GM23248 (cell line): ENCODE results near the gene LAMA3. TPM values are rescaled to one million over a fixed set of nuclear protein-coding genes. Genes with fewer than 3 reads are reported as not detected.

Experiments used
- DNase-seq: peaks from one replicate; pipeline ENCODE4 v3.0.0-alpha.2; 2015
- H2AFZ ChIP-seq: fragments of 200-600 bp; sonication (generic); 2 replicates; pipeline ENCODE4 v1.6.1; 2016; ENCODE audit warnings: antibody characterized with exemption
- H3F3A ChIP-seq: fragments of 200-600 bp; sonication (generic); 2 replicates; pipeline ENCODE4 v1.6.1; 2016; ENCODE audit warnings: mild to moderate bottlenecking, antibody characterized with exemption, mixed run types; ENCODE audit not compliant: insufficient read depth
- H3K27ac ChIP-seq: fragments of 200-600 bp; sonication (generic); 2 replicates; pipeline ENCODE4 v1.5.1; 2016; ENCODE audit warnings: mild to moderate bottlenecking
- H3K27me3 ChIP-seq: fragments of 200-600 bp; sonication (generic); replicated peaks from 2 replicates; pipeline ENCODE4 v1.6.1; 2016; ENCODE audit warnings: mild to moderate bottlenecking; ENCODE audit not compliant: insufficient read depth
- H3K36me3 ChIP-seq: fragments of 200-600 bp; sonication (generic); 2 replicates; pipeline ENCODE4 v1.6.1; 2016; ENCODE audit warnings: low read depth, mild to moderate bottlenecking
- H3K4me1 ChIP-seq: fragments of 200-600 bp; sonication (generic); 2 replicates; pipeline ENCODE4 v1.6.1; 2016; ENCODE audit warnings: mild to moderate bottlenecking; ENCODE audit not compliant: insufficient read depth
- H3K4me2 ChIP-seq: fragments of 200-600 bp; sonication (generic); one replicate; pipeline ENCODE4 v1.6.1; 2016; ENCODE audit warnings: mild to moderate bottlenecking; ENCODE audit not compliant: unreplicated experiment
- H3K4me3 ChIP-seq: fragments of 200-600 bp; sonication (generic); 2 replicates; pipeline ENCODE4 v1.5.1; 2016; ENCODE audit warnings: mild to moderate bottlenecking
- H3K79me2 ChIP-seq: fragments of 200-600 bp; sonication (generic); 2 replicates; pipeline ENCODE4 v1.6.1; 2016; ENCODE audit warnings: mild to moderate bottlenecking; ENCODE audit not compliant: insufficient read depth
- H3K9ac ChIP-seq: fragments of 200-600 bp; sonication (generic); 2 replicates; pipeline ENCODE4 v1.6.1; 2016; ENCODE audit warnings: mild to moderate bottlenecking
- H3K9me2 ChIP-seq: fragments of 200-600 bp; sonication (generic); 2 replicates; pipeline ENCODE4 v1.6.1; 2016; ENCODE audit warnings: mixed run types, mild to moderate bottlenecking, moderate library complexity; ENCODE audit not compliant: insufficient read depth
- H3K9me3 ChIP-seq: fragments of 200-600 bp; sonication (generic); one replicate; pipeline ENCODE4 v1.6.1; 2017; ENCODE audit warnings: low read depth
- H4K20me1 ChIP-seq: fragments of 200-600 bp; sonication (generic); 2 replicates; pipeline ENCODE4 v1.6.0; 2016; ENCODE audit not compliant: insufficient read depth
- EZH2 ChIP-seq: fragments of 200-600 bp; sonication (generic); IDR thresholded peaks from 2 replicates; pipeline ENCODE4 v1.6.1; 2018; ENCODE audit warnings: antibody characterized with exemption, mild to moderate bottlenecking; ENCODE audit not compliant: insufficient read depth, poor library complexity, severe bottlenecking
- EZH2phosphoT487 ChIP-seq: fragments of 200-600 bp; sonication (generic); IDR thresholded peaks from 2 replicates; pipeline ENCODE4 v1.6.1; 2018; ENCODE audit warnings: antibody characterized with exemption, moderate library complexity, mild to moderate bottlenecking, low read depth; ENCODE audit not compliant: insufficient read depth
- WGBS, 2 experiments: methylation state at CpG; one replicate each; pipeline ENCODE4 v1.1.6; 2015 to 2017; ENCODE audit warnings: low lambda C conversion rate in 2 of 2, low coverage in 1 of 2; ENCODE audit errors: missing lambda C conversion rate in 2 of 2; 5-methylcytosine and 5-hydroxymethylcytosine counted together
- in situ Hi-C: fragments of 300-500 bp; cut with MboI; formaldehyde crosslinking; loops from 2 replicates; pipeline ENCODE4 v1.15.0; 2020
- polyA plus RNA-seq: library from polyadenylated mRNA; unstranded; fragments of >200 nt; fragmentation: Nextera tagmentation; extraction: Ambion mirVana; gene quantifications from 2 replicates; pipeline ENCODE4 v1.2.1, GENCODE V29; 2016
- total RNA-seq: library from RNA; depleted of rRNA; stranded (reverse); fragments of >200 nt; shearing (Covaris generic); gene quantifications from 2 replicates; pipeline ENCODE4 v1.2.3, GENCODE V29; 2014

The LAMA3 gene
- total and polyA plus RNA-seq, 2 experiments from 2014 or later, result 0.93 to 1.9 TPM

GRCh38 chr18:23920054-23920453 is 230.8 kb downstream of the LAMA3 start:
- H3K4me3 ChIP-seq, result no peak overlapping the region
- H3K4me2 ChIP-seq, result no peak overlapping the region
- H3K4me1 ChIP-seq, result peaks cover 12% of the 10 kb centered on the region
- no peaks in the 10 kb centered on the region for H3K9me3 ChIP-seq
- H3K27ac ChIP-seq, result no peak overlapping the region
- in situ Hi-C loops, result no loop called here
- H3K27me3 ChIP-seq, result no peaks in the 10 kb centered on the region
- no peaks in the 10 kb centered on the region for H3K79me2 ChIP-seq
- H3K9me2 ChIP-seq, result no peaks in the 10 kb centered on the region
- WGBS, 2 experiments, result 67 to 75% methylated on average over 4 of the region's 4 CpGs
- H4K20me1 ChIP-seq, result no peaks in the 10 kb centered on the region
- DNase-seq, result peak; percentile 19
- H3K36me3 ChIP-seq, result no peaks in the 10 kb centered on the region
- H2AFZ ChIP-seq, result no peak overlapping the region
- no peak overlapping the region for H3K9ac ChIP-seq
- TF ChIP-seq EZH2 (no peak), EZH2phosphoT487 (no peak)
- no peaks in the 10 kb centered on the region for H3F3A ChIP-seq

GRCh38 chr18:23921716-23922285 is 232.5 kb downstream of the LAMA3 start:
- Histone ChIP-seq H3F3A (no peaks in the 10 kb centered on the region), H3K4me3 (no peak overlapping the region), H3K4me1 (peaks cover 5% of the 10 kb centered on the region), H3K36me3 (no peaks in the 10 kb centered on the region), H3K4me2 (no peak overlapping the region), H3K9me2 (no peaks in the 10 kb centered on the region), H3K9ac (no peak overlapping the region), H3K9me3 (no peaks in the 10 kb centered on the region), H3K27ac (no peak overlapping the region), H4K20me1 (no peaks in the 10 kb centered on the region), H3K79me2 (no peaks in the 10 kb centered on the region), H2AFZ (no peak overlapping the region), H3K27me3 (no peaks in the 10 kb centered on the region)
- no peak for DNase-seq
- TF ChIP-seq EZH2phosphoT487 (no peak), EZH2 (no peak)
- in situ Hi-C loops, result no loop called here
- WGBS, 2 experiments, result 93% methylated on average over 12 of the region's 12 CpGs

GRCh38 chr18:23922939-23923338 is 233.7 kb downstream of the LAMA3 start:
- Histone ChIP-seq H3K4me3 (no peak overlapping the region), H3K9me2 (no peaks in the 10 kb centered on the region), H3K27ac (no peak overlapping the region), H3K27me3 (no peaks in the 10 kb centered on the region), H3F3A (no peaks in the 10 kb centered on the region), H3K4me1 (peaks cover 5% of the 10 kb centered on the region), H3K9me3 (no peaks in the 10 kb centered on the region), H2AFZ (no peak overlapping the region), H4K20me1 (no peaks in the 10 kb centered on the region), H3K4me2 (no peak overlapping the region), H3K36me3 (no peaks in the 10 kb centered on the region), H3K9ac (no peak overlapping the region), H3K79me2 (no peaks in the 10 kb centered on the region)
- WGBS, 2 experiments, result 96 to 100% methylated on average over 1 of the region's 1 CpG
- DNase-seq, result no peak
- in situ Hi-C loops, result no loop called here
- TF ChIP-seq EZH2, result no peak
- TF ChIP-seq EZH2phosphoT487, result no peak

- Histone ChIP-seq H3K4me2 (no peak overlapping the region), H2AFZ (no peak overlapping the region), H3K9me3 (no peaks in the 10 kb centered on the region), H4K20me1 (no peaks in the 10 kb centered on the region), H3F3A (no peaks in the 10 kb centered on the region), H3K4me1 (peaks cover 5% of the 10 kb centered on the region), H3K9me2 (no peaks in the 10 kb centered on the region), H3K36me3 (no peaks in the 10 kb centered on the region), H3K27me3 (no peaks in the 10 kb centered on the region), H3K27ac (no peak overlapping the region), H3K9ac (no peak overlapping the region), H3K4me3 (no peak overlapping the region), H3K79me2 (no peaks in the 10 kb centered on the region)
- in situ Hi-C loops, result no loop called here
- WGBS, 2 experiments, result 5 to 22% methylated on average over 1 of the region's 1 CpG
- TF ChIP-seq EZH2, result no peak
- no peak for TF ChIP-seq EZH2phosphoT487
- DNase-seq, result peak; percentile 82
These were observed 235.6 kb downstream of the LAMA3 start for GRCh38 chr18:23924813-23925212.

- Histone ChIP-seq H3K27me3 (no peaks in the 10 kb centered on the region), H3K4me1 (peaks cover 5% of the 10 kb centered on the region), H3K36me3 (no peaks in the 10 kb centered on the region), H3K9ac (no peak overlapping the region), H3K9me3 (no peaks in the 10 kb centered on the region), H3K9me2 (no peaks in the 10 kb centered on the region), H4K20me1 (no peaks in the 10 kb centered on the region), H3K4me2 (no peak overlapping the region), H3K27ac (no peak overlapping the region), H2AFZ (no peak overlapping the region), H3K4me3 (no peak overlapping the region), H3F3A (no peaks in the 10 kb centered on the region), H3K79me2 (no peaks in the 10 kb centered on the region)
- 88% methylated on average over 2 of the region's 2 CpGs for WGBS, 2 experiments
- in situ Hi-C loops, result no loop called here
- DNase-seq, result no peak
- TF ChIP-seq EZH2phosphoT487 (no peak), EZH2 (no peak)
These were observed 237.3 kb downstream of the LAMA3 start for GRCh38 chr18:23926571-23926970.
